NCI-H460 (cell line): Measurements from ENCODE around the gene HAPLN1. TPM values are rescaled to one million over a fixed set of nuclear protein-coding genes. Genes with fewer than 3 reads are reported as not detected.

Experiments
- DNase-seq: peaks from one replicate; pipeline ENCODE4 v3.0.0-alpha.2; 2016; ENCODE audit warnings: low read depth; ENCODE audit errors: extremely low read depth
- small RNA-seq, 2 experiments: library from RNA; depleted of rRNA; stranded (forward); fragments of <200 nt; gene quantifications; one replicate each; pipeline ENCODE3, GENCODE V24; 2014
- total RNA-seq: library from RNA; depleted of rRNA; stranded (reverse); fragments of >200 nt; shearing (Covaris generic); gene quantifications from 2 replicates; pipeline ENCODE4 v1.2.3, GENCODE V29; 2014; rRNA removed

HAPLN1 gene
- total RNA-seq, 1 experiment from 2014 or later, result not detected

DNA sequence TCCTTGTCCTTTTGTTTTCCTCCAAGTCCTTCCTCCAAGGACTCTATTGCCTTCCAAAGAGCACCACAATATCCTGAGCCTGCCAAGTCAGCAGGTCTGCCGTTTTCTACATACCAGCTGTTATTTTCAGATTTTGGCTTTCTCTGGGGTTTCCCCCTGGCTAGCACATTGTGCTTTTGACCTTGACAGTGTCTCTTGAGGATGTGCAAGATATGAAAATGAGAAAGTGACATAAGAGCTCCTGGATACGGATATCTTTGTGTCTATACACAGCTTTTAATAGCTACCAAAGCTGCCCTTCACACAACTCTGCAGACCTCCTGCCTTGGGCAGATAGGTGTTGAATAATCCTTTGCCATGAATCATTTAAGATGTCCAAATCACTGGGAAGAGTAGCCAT is 67.0 kb downstream of the HAPLN1 start:
- DNase-seq, result no peak

DNA sequence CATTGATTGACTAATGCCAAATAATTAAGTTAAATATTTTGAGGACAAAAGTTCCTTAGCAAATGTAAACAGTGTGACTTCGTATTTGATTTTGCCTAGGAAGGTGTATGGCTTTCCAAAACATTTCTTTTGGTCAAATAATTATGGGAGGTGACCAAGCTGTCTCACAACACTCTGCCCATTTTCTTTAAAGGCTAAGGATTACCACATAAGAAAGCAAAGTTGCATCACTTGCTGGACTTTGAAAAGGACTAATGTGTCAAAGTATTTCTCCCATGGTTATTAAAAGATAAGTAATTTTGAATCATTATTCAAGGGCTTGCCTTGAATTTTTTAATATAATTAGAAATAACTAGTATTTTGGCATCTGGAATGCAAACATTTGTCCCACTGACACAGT is 74.7 kb downstream of the HAPLN1 start:
- DNase-seq, result peak; percentile 12

- no peak for DNase-seq
Measured at GRCh38 chr5:83644301-83644700, 76.4 kb downstream of the HAPLN1 start.

GRCh38 chr5:83641946-83642345 is 78.7 kb downstream of the HAPLN1 start:
- DNase-seq, result no peak

- no peak for DNase-seq
Measured at GRCh38 chr5:83639911-83640310, 80.7 kb downstream of the HAPLN1 start.

GRCh38 chr5:83636156-83636555 is 84.5 kb downstream of the HAPLN1 start:
- no peak for DNase-seq

DNA sequence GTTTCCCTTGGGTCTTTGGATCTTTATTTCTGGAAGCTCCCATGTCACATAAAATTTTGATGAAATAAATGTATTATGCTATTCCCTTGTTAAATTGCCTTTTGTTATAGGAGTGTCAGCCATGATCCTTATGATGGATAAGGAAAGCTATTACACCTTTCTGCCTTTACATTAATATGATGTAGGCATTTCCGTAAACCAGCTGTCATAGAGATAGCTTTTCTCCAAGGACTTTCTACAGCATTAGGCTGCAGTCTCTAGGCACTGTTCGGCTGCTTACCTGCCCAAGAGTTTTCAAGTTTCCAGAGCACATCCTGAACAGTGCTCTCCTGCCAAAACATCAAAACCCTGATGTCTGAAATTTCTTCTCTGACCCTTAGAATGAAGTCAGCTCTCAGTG is 87.4 kb downstream of the HAPLN1 start:
- no peak for DNase-seq

DNA sequence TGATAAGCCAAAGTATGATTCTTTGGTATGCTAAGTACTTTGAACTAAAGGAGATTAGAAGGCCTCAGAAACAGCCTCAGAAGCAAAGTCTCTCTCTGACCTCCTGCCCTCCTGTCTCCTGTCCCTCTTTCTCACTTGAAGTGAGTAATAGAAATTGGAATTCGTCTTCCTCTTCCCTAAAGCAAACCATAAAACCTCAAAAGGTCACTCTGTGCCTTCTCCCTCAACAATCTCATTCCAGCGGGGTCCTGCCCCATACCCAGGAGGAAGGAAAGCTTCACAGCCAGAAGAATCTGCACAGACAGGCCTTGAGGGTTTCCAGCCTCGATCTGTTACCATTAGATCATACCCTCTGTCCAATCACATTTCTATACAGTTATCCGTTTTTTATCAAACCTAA is 87.8 kb downstream of the HAPLN1 start:
- DNase-seq, result no peak

- DNase-seq, result no peak
Measured at GRCh38 chr5:83628360-83628759, 92.3 kb downstream of the HAPLN1 start.

- no peak for DNase-seq
Measured at GRCh38 chr5:83614841-83615240, 105.8 kb downstream of the HAPLN1 start.

GRCh38 chr5:83608122-83608521 is 112.5 kb downstream of the HAPLN1 start:
- peak; percentile 36 for DNase-seq

GRCh38 chr5:83595217-83595616 is 125.4 kb downstream of the HAPLN1 start:
- no peak for DNase-seq

DNA sequence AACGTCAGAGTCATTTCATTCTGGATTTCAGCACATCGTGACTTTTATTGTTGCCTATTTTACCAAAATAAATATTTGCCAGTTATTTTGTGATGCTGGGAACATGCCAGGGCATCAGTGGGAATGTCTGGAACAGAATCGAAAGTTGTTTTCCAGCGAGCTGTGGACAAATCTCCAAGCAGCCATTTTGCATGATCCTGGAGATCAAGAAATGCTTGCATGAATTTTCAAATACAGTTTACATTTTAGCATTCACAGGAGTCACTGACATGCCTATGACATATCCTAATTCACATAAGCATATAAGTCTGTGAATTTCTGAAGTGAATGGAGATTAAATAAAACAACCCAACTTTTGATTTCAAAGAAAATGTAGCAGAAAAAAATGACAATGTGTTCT is 129.7 kb downstream of the HAPLN1 start:
- DNase-seq, result no peak

GRCh38 chr5:83589786-83590185 is 130.9 kb downstream of the HAPLN1 start:
- DNase-seq, result no peak

Small RNAs within 50 kb of the gene (small RNA-seq; reads per million reads assigned to genes)
- gene RN7SKP295 (0 reads per million in 2 experiments), gene RNU6-620P (0 to 0.06 reads per million in 2 experiments)

Other genes starting within 250 kb of the HAPLN1 start
- 0.06 and 0.12 TPM in 2 replicates for gene VCAN, start 249.1 kb downstream of the HAPLN1 start, total RNA-seq